Measurements from ENCODE around the gene NPPA. TPM values are rescaled to one million over a fixed set of nuclear protein-coding genes. Genes with fewer than 3 reads are reported as not detected.

Gene NPPA
- total RNA-seq, 1 donor from 2014 or later: not detected

GRCh38 chr1:11874258-11874562 lies 26.6 kb upstream of the NPPA start:
- DNase-seq (ENCODE audit: low spot score): no peak

- DNase-seq (ENCODE audit: low spot score): no peak
These were observed 26.0 kb upstream of the NPPA start for GRCh38 chr1:11873395-11874257.

- no peak for DNase-seq (ENCODE audit: low spot score)
These were observed 25.0 kb upstream of the NPPA start for GRCh38 chr1:11872545-11872944.

GRCh38 chr1:11869650-11870207 lies 22.1 kb upstream of the NPPA start:
- DNase-seq (ENCODE audit: low spot score): no peak

GRCh38 chr1:11869104-11869503 lies 21.5 kb upstream of the NPPA start:
- no peak for DNase-seq (ENCODE audit: low spot score)

- no peak for DNase-seq (ENCODE audit: low spot score)
These were observed 20.9 kb upstream of the NPPA start for GRCh38 chr1:11868331-11868980.

- no peak for DNase-seq (ENCODE audit: low spot score)
These were observed 15.3 kb upstream of the NPPA start for GRCh38 chr1:11862890-11863289.

GRCh38 chr1:11860587-11860986 lies 13.0 kb upstream of the NPPA start:
- DNase-seq (ENCODE audit: low spot score): no peak

GRCh38 chr1:11860083-11860482 lies 12.5 kb upstream of the NPPA start:
- DNase-seq (ENCODE audit: low spot score): no peak

- peak; percentile 62 for DNase-seq (ENCODE audit: low spot score)
These were observed 11.6 kb upstream of the NPPA start for GRCh38 chr1:11858968-11859871.

GRCh38 chr1:11858613-11858967 lies 11.0 kb upstream of the NPPA start, which contains the start of gene NPPB:
NPPB (minus strand) TSS chr1:11858945; CDS start chr1:11858833, 112 bp downstream.
- no peak for DNase-seq (ENCODE audit: low spot score)

GRCh38 chr1:11858158-11858557 lies 10.6 kb upstream of the NPPA start:
- DNase-seq (ENCODE audit: low spot score): no peak

- DNase-seq (ENCODE audit: low spot score): no peak
These were observed 9.7 kb upstream of the NPPA start for GRCh38 chr1:11857164-11857851.

- no peak for DNase-seq (ENCODE audit: low spot score)
These were observed 9.1 kb upstream of the NPPA start for GRCh38 chr1:11856698-11857097.

- no peak for DNase-seq (ENCODE audit: low spot score)
These were observed 7.8 kb upstream of the NPPA start for GRCh38 chr1:11855430-11855829.

- no peak for DNase-seq (ENCODE audit: low spot score)
These were observed 6.9 kb upstream of the NPPA start for GRCh38 chr1:11854519-11854918.

- DNase-seq (ENCODE audit: low spot score): no peak
These were observed 3.6 kb upstream of the NPPA start for GRCh38 chr1:11851180-11851579.

- no peak for DNase-seq (ENCODE audit: low spot score)
These were observed 2.6 kb upstream of the NPPA start for GRCh38 chr1:11850156-11850555.

GRCh38 chr1:11848373-11848700 lies 754 bp upstream of the NPPA start:
- DNase-seq (ENCODE audit: low spot score): no peak

GRCh38 chr1:11845641-11846335 lies 1.8 kb downstream of the NPPA start:
- no peak for DNase-seq (ENCODE audit: low spot score)

All from mucosa of gallbladder (tissue), 1 donor.